NCI-H82 treated with DMSO at 0.1 percent for 48 hours (cell line): ENCODE measurements around the gene TUBE1.

Experiments used
- DNase-seq: peaks from one replicate; lab custom pipeline; 2025; ENCODE audit not compliant: unreplicated experiment; lab: John Stamatoyannopoulos, UW

The TUBE1 gene

DNA sequence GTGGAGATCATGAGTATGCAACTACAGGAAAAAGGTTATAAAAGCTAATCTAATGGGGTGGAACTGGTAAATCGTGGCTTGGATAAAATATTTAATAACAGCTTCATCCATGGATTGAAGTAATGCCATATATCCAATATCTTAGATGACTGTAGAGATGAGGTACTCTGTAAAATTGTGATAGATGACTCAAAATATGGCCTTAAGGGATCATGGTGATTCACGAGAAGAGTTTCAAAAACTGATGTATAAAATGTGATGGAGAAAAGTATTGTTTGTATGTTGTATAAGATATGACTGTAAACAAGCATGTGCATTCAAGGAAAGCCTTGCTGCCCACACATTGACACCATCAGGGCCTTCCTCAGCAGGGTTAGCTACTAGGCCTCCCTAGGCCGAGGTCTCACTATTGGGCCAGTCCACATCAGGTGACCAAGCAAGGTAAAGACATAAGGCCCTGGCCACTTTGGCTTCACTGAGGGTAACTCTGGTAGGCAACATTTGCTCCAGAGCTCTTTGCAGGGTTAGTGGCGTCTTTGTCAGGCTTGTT lies 51.1 kb downstream of the TUBE1 start:
- no peak for DNase-seq

GRCh38 chr6:112034616-112034995 lies 52.7 kb downstream of the TUBE1 start:
- DNase-seq, result no peak

GRCh38 chr6:112033791-112034615 lies 53.3 kb downstream of the TUBE1 start:
- DNase-seq, result no peak

DNA sequence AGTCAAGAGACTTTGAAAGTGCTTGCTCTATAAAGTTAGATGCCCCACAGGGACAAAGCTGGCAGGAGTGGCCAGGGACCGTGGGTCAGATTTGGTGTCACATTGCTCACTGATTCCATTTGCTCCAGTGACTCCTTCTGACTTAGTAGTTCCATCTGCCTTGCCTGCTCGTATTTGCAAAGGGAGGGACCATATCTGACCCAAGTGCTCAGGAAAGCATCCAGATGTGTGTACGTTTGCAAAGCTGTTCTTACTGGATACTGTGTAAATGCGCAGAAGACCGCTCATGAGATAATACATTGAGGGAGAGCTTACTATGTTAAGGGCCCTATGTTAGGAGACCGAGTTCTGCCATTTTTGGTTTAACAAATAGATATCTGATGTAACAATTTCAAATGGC lies 54.6 kb downstream of the TUBE1 start:
- no peak for DNase-seq

- no peak for DNase-seq
These were observed 55.3 kb downstream of the TUBE1 start for GRCh38 chr6:112031960-112032359.

DNA sequence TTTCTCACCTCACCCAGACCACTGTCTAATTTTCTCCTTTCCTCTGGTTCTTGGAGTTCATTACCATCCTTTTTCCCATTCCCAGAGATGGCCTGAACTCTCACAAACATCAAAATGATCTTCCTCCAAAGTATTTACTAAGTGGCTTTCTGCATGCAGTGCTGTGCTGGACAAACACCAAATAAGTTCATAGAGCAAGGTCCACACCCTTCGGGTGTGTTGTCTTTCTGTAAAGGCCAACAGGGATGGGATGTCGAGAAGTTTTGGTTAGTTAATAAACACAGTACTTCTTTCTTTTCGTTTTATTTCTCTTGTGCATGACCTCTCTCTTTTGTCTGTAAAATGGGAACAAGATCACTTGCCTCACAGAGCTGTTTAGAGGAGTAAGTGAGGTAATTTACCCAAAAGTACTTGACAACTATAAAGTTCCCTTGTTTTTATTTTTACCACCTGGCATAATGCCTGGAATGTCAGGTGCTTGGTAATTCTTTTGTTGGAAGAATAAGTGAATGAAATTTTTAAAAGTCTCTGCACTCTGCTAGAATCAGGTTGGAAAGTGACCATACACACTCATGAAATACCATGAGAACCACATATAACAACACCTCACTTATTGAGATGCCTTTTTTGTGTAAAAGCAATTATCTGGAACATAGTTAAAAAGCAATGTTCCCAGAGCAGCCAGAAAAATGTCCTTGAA lies 56.2 kb downstream of the TUBE1 start:
- DNase-seq, result no peak

- DNase-seq, result no peak
These were observed 56.9 kb downstream of the TUBE1 start for GRCh38 chr6:112030206-112030960.

DNA sequence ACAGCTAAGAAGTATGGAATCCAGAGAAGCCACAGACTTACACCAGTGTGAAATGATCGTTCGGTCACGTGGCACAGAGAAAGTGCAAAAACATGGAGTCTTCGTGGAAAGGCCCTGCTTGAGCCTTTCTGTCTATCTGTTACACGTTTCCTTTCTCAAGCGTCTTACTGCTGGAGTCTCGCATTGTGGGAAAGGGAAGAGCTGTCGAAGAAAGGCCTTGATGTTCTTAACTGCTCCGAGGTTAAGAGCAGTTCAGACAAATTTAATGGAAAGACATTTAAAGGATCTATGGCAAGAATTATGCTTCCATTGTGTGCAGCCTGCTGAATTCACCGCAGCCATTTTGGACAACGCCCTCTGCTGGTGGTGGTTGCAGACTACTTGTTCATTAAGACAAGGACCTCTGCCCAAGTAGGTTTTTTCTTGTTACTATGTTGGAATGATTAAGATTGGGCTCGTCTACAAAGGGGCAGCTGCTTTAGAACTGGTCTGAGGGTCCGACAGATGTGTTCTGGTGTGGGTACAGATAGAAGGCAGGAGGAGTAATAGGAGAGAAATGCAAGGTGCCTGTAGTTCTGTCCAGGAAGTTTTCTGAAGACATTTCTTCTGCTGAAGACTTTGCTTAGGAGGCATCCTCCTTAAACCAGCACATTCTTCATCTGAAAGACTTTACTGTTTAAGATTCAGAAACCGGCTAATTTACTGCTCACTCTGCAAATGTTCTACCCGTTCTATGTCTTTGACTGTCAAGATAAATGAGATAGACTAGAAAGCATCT lies 58.0 kb downstream of the TUBE1 start:
- peak; percentile 57 for DNase-seq

- DNase-seq, result no peak
These were observed 59.2 kb downstream of the TUBE1 start for GRCh38 chr6:112027942-112028674.

DNA sequence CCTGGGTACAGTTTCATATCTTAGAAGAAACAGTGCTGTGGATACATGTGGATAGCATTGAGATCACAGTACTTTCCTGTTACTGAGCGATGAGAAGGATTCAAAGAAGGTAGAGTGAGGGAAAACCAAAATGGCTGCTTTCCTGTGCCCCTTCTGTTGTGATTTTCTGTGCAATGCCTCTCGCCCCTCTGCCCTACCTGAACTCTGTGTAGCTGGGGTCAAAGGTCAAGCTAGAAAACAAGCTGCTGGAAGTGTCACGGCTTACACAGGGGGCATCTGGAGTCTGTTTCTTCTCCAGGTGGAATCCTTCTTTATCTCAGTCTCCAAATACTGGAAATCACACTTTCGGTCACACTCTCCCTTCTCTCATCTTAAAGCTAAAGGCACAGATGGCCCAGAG lies 60.3 kb downstream of the TUBE1 start:
- no peak for DNase-seq

DNA sequence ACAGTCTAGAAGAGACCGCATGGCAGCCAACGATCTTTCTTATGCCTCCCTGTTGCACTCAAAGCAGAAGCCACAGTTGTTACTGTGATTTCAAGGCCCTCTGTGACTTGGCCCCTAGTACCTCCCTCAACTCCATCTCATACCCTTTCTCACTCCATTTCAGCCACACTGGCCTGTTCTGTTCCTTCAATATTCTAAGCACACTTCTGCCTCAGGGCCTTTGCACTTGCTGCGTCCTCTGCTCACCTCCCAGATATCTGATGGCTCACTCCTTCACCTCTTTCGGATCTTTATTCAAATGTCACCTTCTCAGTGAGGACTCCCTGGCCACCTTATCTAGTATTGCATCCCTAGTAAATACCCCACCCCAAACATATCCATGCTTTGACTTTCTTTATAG lies 62.8 kb downstream of the TUBE1 start:
- DNase-seq, result no peak

- DNase-seq, result no peak
These were observed 64.5 kb downstream of the TUBE1 start for GRCh38 chr6:112022749-112023148.

DNA sequence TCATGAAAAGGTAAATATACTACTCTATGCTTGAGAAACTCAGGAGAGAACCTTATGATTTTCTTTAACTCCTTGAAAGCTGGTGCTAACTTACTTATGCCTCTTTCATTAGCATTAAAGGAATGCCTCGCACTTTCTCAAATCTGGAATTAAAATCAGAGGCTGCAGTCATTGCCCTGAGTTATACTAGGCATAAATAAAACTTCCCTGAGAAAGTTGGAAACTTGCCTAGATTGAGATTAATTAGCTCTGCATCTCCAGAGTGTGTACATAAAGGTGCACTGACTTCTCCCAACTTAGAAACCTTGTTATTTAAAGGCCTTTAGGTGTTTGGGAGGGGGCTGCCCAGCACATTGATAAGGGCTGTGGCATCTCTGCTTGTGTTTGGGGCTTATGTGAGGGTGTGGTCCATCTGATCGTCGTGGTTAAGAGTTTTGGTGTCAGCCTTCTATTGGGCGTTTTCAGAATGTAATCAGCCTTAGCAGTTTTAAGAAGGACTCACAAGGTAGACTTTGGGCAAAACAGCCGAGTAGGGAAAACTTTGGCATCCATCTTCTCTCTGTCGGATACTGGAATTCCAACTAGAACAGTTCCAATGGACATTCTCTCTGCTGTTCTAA lies 65.5 kb downstream of the TUBE1 start:
- DNase-seq, result no peak
